Measurements from ENCODE around the gene ENTREP3.
A peak's percentile ranks its signal among the peaks of the same experiment; 100 is the strongest.
"Not testable (repeated sequence)": the region's sequence is repeated elsewhere in the genome, so short reads cannot be mapped to it uniquely, and the experiment has no call there.

ENTREP3 gene

DNA sequence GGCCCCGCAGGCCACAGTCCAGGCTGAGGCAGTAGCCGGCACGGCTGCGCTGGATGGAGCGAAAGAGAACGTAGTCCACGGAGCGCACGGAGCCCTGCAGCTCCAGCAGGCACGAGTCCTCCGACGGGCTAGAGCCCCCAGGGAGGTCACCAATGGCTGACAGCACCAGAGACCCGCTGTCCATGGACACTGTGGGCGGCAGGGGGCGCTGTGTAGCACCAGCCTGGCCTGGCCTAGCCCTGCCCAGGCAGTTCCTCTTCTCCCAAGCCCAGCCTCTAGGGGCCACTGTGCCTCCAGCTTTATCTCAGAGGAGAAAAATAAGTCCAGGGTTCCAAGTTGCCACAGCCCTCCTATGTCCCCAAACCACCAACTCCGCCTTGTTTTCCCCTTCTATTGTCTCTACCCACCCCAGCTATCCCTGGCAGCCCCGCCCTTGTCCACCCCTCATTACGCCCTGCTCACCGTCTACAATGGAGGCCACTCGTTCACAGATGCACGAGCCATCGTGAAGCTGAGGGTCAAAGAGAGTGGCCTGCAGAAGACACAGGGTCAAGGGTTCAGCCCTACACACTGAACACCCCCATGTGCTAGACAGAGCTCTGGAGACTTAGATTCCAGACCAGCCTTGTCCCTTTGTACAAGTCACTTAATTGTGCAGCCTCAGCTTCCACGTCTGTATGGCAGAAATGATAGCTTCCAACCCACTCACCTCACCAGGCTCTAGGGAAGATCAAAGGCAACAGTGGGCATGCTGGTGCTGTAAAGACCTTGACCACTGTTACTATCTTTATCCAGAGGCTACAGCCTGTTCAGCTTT, 4.4 kb downstream of the ENTREP3 start:
- peak; percentile 97 for DNase-seq (ENCODE audit: low read depth, low spot score)

DNA sequence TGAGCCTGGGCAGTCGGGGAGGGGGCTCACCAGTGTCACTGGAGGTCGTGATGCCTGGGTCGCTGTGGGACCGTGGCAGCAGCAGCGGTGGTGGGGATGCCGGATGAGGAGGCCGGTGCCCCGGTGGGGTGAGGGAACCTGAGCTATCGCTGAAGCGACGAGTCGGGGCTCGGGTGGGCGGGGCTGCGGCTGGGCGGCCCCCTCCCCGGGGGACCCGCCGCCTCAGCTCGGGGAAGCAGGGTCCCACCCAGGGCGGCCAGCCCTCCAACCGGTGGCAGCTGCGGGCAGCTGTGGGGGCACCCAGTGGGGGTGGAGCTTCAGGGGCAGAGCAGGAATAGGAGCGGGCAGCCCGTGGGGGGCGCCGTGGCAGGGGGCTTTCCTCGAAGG, 5.0 kb downstream of the ENTREP3 start:
- DNase-seq (ENCODE audit: low read depth, low spot score): no peak

DNA sequence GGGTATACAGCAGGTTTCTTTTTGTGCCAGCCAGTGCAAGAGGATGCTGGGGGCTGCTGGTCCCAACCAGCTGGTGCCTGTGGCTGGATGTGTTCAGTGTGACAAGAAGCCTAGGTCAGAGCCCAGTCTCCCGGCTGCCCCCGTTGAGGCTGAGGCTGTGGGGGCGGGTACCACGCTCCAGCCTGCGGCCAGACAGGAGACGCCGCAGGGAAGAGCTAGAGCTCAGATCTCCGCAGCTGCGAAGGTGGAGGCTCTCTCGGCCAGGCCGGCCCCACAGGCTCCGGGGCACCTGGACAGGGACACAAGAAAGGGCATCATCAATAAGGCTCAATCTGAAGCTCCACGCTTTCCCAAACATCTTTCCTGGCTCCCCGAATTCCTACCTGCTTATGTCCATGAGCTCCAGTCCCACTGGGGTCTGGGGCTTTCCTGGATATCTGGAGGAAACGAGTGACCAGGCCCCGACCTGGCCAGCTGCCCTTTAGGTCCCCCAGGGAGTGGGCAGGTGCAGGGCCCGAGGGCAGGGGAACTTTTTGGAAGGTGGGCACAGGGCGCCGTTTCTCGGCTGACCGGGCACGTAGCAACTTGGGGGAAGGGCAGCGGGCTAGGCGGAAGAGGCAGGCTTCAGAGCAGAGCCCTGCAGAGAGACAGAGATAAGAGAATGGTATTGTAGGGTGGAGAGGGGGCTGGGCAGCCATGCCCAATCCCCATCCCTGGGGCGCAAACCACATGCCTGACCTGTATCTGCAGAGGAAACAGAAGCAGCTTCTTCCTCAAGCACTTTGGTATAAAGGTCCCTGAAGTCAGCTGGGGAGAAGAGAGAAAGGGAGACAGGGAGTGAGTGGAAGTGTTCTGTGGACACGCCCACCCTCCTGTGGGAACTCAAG, 7.4 kb downstream of the ENTREP3 start:
- peak; percentile 72 for DNase-seq (ENCODE audit: low read depth, low spot score)

DNA sequence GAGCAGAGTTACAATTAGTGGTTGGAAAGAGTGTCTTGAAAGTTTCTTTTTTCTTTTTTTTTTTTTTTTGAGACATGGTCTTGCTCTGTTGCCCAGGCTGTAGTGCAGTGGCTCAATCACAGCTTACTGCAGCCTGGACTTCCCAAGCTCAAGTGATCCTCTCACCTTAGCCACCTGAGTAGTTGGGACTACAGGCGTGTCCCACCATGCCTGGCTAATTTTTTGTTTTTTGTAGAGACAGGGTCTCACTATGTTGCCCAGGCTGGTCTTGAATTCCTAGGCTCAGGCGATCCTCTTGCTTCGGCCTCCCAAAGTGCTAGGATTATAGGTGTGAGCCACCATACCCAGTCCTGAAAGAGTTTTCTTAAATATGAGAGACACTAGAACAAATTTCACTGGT, 8.5 kb downstream of the ENTREP3 start:
- DNase-seq (ENCODE audit: low read depth, low spot score): not testable (repeated sequence)

DNA sequence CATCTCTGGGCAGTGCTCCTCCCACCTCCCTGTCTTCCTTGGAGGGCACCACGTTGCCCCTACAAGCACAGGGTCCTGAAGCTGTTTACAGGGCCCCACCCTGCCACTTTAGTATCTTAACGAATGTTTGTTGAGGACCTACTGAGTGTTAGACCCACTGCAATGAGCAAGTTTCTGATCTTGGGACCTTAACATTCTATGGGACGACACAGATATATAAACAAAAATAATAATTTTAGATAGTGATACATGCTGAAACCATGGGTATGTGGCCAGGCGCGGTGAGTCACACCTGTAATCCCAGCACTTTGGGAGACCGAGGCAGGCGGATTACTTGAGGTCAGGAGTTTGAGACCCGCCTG, 10.1 kb downstream of the ENTREP3 start:
- DNase-seq (ENCODE audit: low read depth, low spot score): no peak

DNA sequence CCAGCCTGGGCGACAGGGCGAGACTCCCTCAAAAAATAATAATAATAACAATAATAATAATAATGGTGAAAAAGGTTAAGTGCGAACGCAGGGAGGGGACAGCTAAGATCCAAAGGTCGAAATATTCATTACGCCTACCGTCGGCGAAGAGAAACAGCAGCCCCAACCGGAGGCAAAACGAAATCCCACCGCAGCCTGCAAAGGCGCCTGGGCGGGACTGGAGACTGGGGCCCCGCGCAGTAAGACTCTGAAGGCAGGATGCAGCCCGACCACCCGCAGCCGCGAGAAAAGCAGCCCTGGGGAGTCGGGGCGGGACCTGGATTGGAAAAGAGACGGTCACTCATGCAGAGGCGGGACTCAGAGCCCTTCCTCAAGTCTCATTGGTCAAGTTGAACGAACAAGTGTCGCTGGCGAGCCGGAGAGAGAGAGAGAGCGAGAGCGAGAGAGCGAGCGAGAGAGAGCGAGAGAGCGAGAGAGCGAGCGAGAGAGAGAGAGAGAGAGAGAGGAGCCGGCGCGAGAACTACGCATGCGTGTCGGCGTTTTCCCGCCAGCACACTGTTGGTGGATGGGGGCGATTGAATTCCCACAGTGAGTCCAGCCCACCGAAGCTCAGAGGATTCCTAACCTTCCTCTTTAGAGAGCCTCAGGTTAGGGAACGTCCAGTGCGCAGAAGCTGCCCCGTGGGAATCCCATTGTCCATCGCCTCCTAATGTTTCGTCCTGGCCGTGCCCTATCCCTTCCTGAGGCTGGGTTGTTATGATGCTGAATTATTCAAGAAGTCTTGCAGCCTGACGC, 10.7 kb downstream of the ENTREP3 start:
- peak; percentile 100 for DNase-seq (ENCODE audit: low read depth, low spot score)

DNA sequence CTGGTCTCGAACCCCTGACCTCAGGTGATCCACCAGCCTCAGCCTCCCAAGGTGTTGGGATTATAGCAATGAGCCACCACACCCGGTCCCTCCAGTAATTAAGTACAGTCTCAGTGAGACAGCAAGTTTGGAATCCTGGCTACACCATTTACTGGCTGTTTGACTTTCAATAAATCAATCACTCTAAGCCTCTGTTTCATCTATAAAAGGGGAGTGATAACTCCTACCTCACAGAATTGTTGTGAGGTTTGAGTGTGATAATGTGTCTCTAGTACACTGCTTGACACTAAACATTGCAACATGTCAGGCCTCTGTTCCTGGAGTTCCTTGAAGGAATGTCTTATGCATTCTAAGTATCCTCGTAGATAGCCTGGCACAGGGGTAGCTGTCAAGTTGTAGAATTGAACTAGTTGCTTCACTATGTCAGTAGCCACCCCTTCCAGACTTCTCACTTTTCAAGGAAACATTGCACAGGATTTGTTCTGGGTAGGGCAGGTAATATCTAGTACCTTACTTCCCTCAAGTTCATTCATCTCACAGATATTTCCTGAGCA, 12.4 kb downstream of the ENTREP3 start:
- DNase-seq (ENCODE audit: low read depth, low spot score): no peak

DNA sequence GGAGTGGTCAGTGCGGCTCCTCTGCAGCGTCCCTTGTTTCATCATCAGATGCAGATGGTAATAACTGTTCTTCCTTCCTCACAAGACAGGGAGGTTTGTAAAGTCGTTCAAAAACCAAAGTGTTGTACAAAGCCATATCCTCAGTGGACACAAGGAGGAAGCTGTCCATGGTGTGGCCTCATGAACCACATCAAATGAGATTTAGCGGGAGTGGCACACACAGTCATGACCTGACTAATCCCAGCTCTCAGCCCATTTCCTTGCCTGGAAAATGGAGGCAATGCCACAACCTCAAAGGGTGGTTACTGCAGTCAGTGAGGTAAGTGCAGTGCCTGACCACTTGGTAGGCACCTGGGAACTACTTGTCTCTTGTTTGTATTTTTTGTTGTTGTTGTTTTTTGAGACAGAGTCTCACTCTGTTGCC, 13.4 kb downstream of the ENTREP3 start:
- DNase-seq (ENCODE audit: low read depth, low spot score): no peak

DNA sequence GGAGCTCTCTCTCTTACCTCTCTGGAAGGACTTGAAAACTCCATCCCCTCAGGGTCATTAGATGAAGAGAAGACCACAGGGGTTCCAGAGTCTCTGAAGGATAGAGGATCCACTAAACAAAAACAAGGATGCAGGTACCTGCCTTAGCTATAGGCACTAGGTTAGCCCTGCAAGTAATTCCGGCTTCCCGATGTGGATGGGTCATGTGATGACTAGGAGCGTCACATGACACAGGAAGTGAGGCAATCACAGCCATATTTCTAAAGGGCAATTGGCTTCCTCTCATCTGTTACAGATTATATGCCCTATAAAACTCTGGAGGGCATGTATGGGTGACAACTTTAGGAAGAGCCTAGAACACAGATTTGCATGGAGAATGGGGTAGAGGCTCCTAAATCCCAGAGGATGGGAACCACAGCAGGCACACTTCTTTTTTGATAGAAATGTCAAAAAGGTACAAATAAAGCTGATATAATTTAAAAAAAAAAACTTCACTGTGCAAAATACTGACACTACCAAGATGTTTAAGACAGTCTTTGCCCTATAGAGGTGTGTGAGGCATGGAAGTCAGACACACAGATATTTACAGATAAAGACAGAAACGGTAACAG, 14.1 kb downstream of the ENTREP3 start:
- DNase-seq (ENCODE audit: low read depth, low spot score): peak; percentile 67

DNA sequence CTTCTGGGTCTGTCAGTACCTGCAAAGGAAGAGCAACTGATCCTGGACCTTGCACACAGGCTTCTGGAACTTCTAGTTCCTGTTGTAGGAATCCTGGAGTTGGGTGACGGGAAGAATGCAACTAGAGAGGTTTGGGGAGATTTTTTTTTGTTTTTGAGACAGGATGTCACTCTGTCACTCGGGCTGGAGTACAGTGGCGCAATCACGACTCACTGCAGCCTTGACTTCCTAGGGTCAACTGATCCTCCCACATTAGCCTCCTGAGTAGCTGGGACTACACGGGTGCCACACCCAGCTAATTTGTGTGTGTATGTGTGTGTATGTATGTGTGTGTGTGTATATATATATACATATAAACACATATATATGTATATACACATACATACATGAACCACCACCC, 18.8 kb downstream of the ENTREP3 start:
- no peak for DNase-seq (ENCODE audit: low read depth, low spot score)

DNA sequence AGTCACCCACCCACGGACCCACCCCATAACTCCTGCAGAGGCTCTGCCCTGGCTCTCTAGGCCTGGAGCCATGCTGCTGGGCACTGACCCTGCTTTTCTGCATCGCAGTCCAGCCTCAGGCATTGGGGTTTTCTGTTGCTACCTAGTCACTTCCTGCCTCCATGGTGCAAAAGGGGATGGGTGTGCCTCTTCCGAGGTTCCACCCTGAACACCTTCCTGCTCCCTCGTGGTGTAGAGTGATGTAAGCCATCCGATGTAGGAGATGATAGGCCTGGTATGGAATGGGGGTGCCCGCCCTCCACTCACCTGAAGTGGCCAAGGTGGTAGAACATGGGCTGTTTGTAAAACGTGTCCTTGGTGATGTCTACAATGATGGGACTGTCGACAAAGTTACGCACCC, 19.9 kb downstream of the ENTREP3 start:
- not testable (repeated sequence) for DNase-seq (ENCODE audit: low read depth, low spot score)

DNA sequence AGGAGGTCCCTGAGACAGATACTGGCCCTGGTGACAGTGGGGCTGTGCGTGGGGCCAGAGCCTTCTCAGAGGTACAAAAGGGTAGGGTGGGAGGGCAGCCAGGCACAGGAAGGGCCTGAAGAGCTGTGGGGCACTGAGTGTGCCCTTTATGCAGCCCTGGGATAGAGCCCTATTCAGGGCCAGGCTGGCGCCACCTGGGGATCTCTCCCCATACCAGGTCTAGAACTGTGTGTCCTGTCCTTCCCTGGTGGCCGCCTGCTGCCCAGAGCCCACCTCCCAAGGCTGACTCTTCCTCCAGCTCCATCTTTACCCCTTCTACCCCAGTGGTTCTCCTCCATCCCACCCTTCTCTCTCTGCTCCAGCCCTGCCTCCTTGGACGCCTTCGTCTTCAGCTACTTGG, 21.8 kb downstream of the ENTREP3 start:
- not testable (repeated sequence) for DNase-seq (ENCODE audit: low read depth, low spot score)

DNA sequence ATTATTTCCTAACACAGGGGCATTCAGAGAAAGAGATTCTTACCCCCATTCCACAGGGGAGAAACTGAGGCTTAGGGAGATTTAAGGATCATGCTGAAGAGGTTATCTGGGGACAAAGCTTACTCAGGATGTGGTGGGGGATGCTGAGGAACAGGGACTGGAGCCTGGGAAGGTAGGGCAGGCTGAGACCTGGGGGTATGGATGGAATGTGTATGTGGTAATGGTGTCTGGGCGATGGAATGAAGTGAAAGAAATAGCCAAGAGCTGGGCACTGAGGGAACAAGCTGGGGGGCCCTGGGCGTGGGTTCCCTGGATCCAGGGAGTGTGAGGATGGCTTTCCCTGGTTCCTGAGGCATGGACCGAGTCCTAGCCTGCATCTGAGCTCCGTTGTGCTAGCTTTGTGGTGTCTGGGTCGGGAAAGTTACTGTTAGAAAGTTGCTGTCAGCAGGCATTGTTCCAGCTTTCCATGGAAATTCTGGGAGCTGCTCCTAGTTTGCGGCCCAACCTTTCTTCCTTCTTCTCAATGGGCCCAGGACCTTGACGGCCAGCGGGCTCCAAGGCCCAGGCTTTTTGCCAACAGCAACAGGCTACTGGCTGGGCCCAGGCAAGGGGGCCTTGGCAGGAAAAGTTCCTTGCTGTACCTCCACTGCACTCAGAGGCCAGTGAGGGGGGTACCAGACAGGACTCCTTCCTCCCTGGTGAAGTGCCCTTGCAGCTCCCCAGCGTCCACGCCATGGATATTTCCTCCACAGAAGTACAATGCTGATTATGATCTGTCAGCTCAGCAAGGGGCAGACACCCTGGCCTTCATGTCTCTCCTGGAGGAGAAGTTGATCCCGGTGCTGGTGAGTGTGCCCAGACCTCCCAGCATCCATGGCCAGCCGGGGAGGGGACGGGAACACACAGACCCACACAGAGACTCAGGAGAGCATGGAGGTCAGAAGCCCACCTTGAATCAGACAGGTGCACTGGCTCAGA, 23.0 kb downstream of the ENTREP3 start:
- DNase-seq (ENCODE audit: low read depth, low spot score): not testable (repeated sequence)

DNA sequence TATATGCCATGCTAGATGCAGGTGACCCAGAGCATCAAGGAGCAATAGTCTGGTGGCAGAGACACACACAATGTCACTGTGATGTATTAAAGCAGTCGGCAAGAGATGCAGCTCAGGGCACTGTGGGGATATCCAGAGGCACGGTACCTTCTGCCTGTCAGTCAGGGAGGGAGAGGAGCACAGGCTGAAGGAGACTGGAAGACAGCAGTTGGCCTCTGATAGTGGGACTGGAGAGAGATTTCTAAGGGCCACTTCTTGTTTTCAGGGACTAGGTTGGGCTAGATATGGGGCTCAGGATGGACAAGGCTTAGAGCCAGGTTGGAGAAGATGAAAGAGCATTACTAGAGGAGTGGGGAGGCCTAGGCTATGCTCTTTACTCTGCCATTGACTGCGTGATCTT, 24.0 kb downstream of the ENTREP3 start:
- not testable (repeated sequence) for DNase-seq (ENCODE audit: low read depth, low spot score)

DNA sequence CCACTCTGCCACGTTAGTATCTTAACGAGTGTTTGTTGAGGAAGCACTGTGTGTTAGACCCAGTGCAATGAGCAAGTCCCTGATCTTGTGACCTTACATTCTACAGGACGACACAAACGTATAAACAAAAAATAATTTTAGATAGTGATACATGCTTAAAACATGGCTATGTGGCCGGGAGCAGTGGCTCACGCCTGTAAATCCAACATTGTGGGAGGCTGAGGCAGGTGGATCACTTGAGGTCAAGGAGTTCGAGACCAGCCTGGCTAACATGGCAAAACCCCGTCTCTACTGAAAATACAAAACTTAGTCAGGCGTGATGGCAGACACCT, 27.2 kb downstream of the ENTREP3 start:
- DNase-seq (ENCODE audit: low read depth, low spot score): no peak

DNA sequence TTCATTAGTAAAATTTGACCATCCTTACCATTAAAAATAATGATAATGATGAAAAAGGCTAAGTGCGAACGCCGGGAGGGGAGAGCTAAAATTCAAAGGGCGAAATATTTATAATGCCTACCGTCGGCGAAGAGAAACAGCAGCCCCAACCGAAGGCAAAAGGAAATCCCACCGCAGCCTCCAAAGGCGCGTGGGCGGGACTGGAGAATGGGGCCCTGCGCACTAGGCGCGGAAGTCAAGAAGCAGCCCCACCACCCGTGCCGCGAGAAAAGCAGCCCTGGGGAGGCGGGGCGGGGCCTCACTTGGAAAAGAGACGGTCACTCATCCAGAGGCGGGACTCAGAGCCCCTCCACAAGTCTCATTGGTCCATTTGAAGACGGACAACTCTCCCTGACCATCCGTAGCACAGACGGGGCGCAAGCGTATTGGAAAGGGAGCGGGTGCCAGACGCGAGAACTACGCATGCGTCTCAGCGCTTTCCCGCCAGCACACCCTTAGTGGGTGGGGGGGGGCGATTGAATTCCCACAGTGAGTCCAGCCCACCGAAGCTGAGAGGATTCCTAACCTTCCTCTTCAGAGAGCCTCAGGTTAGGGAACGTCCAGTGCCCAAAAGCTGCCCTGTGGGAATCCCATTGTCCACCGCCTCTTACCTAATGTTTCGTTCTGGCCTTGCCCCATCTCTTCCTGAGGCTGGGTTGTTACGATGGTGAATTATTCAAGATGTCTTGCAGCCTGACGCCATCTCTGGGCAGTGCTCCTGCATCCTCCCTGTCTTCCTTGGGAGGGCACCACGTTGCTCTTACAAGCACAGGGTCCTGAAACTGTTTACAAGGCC, 27.8 kb downstream of the ENTREP3 start:
- peak; percentile 99 for DNase-seq (ENCODE audit: low read depth, low spot score)

DNA sequence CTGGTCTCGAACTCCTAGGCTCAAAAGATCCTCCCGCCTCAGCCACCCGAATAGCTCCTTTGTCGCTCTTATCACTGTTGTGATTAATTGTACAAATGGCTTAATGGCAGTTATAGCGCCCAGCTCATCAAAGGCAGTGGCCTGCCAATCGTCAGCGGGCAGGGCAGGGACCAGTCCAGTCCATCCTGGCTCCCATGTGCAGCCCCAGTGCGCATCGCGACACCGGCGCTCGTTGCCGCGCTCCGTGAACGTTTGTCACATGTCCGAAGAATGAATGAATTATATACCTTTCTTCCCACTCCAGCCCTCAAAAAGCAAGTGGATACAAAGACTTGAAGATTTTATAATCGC, 28.4 kb downstream of the ENTREP3 start:
- DNase-seq (ENCODE audit: low read depth, low spot score): no peak

DNA sequence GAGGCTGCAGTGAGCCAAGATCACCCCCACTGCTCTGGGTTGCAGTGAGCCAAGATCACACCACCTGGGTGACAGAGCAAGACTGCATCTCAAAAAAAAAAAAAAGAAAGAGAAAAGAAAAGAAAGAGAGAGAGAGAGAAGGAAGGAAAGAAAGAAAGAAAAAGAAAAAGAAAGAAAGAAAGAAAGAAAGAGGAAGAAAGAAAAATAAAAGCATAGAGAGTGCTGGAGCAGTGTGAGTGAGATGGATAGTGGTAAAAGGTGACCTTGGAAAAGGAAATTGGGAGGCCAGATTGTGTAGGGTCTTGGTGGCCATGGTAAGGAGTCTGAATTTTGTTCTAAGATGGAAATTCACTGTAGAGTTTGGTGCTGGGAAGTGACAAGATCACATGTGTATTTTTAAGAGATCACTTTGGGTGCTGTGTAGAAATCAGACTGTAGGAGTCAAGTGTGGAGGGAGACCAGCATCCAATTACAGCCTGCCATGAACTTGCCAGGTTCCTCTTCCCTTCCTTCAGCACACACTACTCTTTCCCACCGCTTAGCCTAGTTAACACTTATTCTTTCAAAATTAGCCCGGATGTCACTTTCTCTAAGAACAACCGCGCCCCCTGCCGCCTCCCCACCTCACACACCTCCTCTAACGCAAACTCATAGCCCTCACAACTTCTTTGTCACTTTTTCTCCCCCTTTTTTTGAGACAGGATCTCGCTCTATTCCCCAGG, 28.9 kb downstream of the ENTREP3 start:
- peak; percentile 91 for DNase-seq (ENCODE audit: low read depth, low spot score)

DNA sequence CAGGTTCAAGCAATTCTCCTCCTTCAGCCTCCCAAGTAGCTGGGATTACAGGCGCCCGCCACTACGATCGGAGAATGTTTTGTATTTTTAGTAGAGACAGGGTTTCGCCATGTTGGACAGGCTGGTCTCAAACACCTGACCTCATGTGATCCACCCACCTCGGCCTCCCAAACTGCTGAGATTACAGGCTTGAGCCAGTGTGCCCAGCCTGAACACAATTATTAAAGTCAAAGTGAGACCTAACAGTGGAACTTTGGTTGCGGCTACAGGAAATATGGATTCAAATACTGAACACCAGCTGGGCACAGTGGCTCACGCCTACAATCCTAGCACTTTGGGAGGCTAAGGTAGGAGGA, 29.9 kb downstream of the ENTREP3 start:
- not testable (repeated sequence) for DNase-seq (ENCODE audit: low read depth, low spot score)

Measured in ELF-1 (cell line).